GM23248 (cell line): ENCODE data around the gene TNFRSF12A. TPM values are rescaled to one million over a fixed set of nuclear protein-coding genes. Genes with fewer than 3 reads are reported as not detected.

Source experiments
- DNase-seq: peaks from one replicate; pipeline ENCODE4 v3.0.0-alpha.2; 2015
- H2AFZ ChIP-seq: fragments of 200-600 bp; sonication (generic); 2 replicates; pipeline ENCODE4 v1.6.1; 2016; ENCODE audit warnings: antibody characterized with exemption
- H3F3A ChIP-seq: fragments of 200-600 bp; sonication (generic); 2 replicates; pipeline ENCODE4 v1.6.1; 2016; ENCODE audit warnings: mild to moderate bottlenecking, antibody characterized with exemption, mixed run types; ENCODE audit not compliant: insufficient read depth
- H3K27ac ChIP-seq: fragments of 200-600 bp; sonication (generic); 2 replicates; pipeline ENCODE4 v1.5.1; 2016; ENCODE audit warnings: mild to moderate bottlenecking
- H3K27me3 ChIP-seq: fragments of 200-600 bp; sonication (generic); replicated peaks from 2 replicates; pipeline ENCODE4 v1.6.1; 2016; ENCODE audit warnings: mild to moderate bottlenecking; ENCODE audit not compliant: insufficient read depth
- H3K36me3 ChIP-seq: fragments of 200-600 bp; sonication (generic); 2 replicates; pipeline ENCODE4 v1.6.1; 2016; ENCODE audit warnings: low read depth, mild to moderate bottlenecking
- H3K4me1 ChIP-seq: fragments of 200-600 bp; sonication (generic); 2 replicates; pipeline ENCODE4 v1.6.1; 2016; ENCODE audit warnings: mild to moderate bottlenecking; ENCODE audit not compliant: insufficient read depth
- H3K4me2 ChIP-seq: fragments of 200-600 bp; sonication (generic); one replicate; pipeline ENCODE4 v1.6.1; 2016; ENCODE audit warnings: mild to moderate bottlenecking; ENCODE audit not compliant: unreplicated experiment
- H3K4me3 ChIP-seq: fragments of 200-600 bp; sonication (generic); 2 replicates; pipeline ENCODE4 v1.5.1; 2016; ENCODE audit warnings: mild to moderate bottlenecking
- H3K79me2 ChIP-seq: fragments of 200-600 bp; sonication (generic); 2 replicates; pipeline ENCODE4 v1.6.1; 2016; ENCODE audit warnings: mild to moderate bottlenecking; ENCODE audit not compliant: insufficient read depth
- H3K9ac ChIP-seq: fragments of 200-600 bp; sonication (generic); 2 replicates; pipeline ENCODE4 v1.6.1; 2016; ENCODE audit warnings: mild to moderate bottlenecking
- H3K9me2 ChIP-seq: fragments of 200-600 bp; sonication (generic); 2 replicates; pipeline ENCODE4 v1.6.1; 2016; ENCODE audit warnings: mixed run types, mild to moderate bottlenecking, moderate library complexity; ENCODE audit not compliant: insufficient read depth
- H3K9me3 ChIP-seq: fragments of 200-600 bp; sonication (generic); one replicate; pipeline ENCODE4 v1.6.1; 2017; ENCODE audit warnings: low read depth
- H4K20me1 ChIP-seq: fragments of 200-600 bp; sonication (generic); 2 replicates; pipeline ENCODE4 v1.6.0; 2016; ENCODE audit not compliant: insufficient read depth
- EZH2 ChIP-seq: fragments of 200-600 bp; sonication (generic); IDR thresholded peaks from 2 replicates; pipeline ENCODE4 v1.6.1; 2018; ENCODE audit warnings: antibody characterized with exemption, mild to moderate bottlenecking; ENCODE audit not compliant: insufficient read depth, poor library complexity, severe bottlenecking
- EZH2phosphoT487 ChIP-seq: fragments of 200-600 bp; sonication (generic); IDR thresholded peaks from 2 replicates; pipeline ENCODE4 v1.6.1; 2018; ENCODE audit warnings: antibody characterized with exemption, moderate library complexity, mild to moderate bottlenecking, low read depth; ENCODE audit not compliant: insufficient read depth
- WGBS, 2 experiments: methylation state at CpG; one replicate each; pipeline ENCODE4 v1.1.6; 2015 to 2017; ENCODE audit warnings: low lambda C conversion rate in 2 of 2, low coverage in 1 of 2; ENCODE audit errors: missing lambda C conversion rate in 2 of 2; 5-methylcytosine and 5-hydroxymethylcytosine counted together
- in situ Hi-C: fragments of 300-500 bp; cut with MboI; formaldehyde crosslinking; loops from 2 replicates; pipeline ENCODE4 v1.15.0; 2020
- polyA plus RNA-seq: library from polyadenylated mRNA; unstranded; fragments of >200 nt; fragmentation: Nextera tagmentation; extraction: Ambion mirVana; gene quantifications from 2 replicates; pipeline ENCODE4 v1.2.1, GENCODE V29; 2016
- small RNA-seq: library from RNA; depleted of rRNA; stranded (forward); fragments of <200 nt; gene quantifications from one replicate; pipeline ENCODE3, GENCODE V24; 2014; ENCODE audit warnings: low read depth, low replicate concordance
- total RNA-seq: library from RNA; depleted of rRNA; stranded (reverse); fragments of >200 nt; shearing (Covaris generic); gene quantifications from 2 replicates; pipeline ENCODE4 v1.2.3, GENCODE V29; 2014; rRNA removed

Gene TNFRSF12A
- total and polyA plus RNA-seq, 2 experiments from 2014 or later: 735 to 864 TPM

DNA sequence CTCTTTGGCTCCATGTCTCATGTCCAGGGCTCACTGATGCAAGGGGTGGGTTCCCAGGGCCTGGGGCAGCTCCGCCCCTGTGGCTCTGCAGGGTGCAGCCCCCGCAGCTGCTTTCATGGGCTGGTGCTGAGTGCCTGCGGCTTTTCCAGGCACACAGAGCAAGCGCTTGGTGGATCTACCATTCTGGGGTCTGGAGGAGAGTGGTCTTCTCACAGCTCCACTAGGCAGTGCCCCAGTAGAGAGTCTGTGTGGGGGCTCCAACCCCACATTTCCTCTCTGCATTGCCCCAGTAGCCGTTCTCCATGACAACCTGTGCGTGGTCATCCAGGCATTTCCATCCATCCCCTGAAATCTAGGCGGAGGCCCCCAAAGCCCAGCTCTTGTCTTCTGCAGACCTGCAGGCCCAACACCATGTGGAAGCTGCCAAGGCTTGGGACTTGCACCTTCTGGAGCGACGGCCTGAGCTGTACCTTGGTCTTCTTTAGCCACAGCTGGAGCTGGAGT, 50.5 kb downstream of the TNFRSF12A start:
- Histone ChIP-seq H3K36me3 (no peaks in the 10 kb centered on the region), H3K4me2 (no peak overlapping the region), H3K79me2 (no peaks in the 10 kb centered on the region), H2AFZ (no peak overlapping the region), H3K9me3 (no peaks in the 10 kb centered on the region), H3F3A (no peaks in the 10 kb centered on the region), H3K9ac (no peak overlapping the region), H3K27me3 (peaks cover 6% of the 10 kb centered on the region; the same call in 1 of the 2 replicates), H3K4me1 (peaks cover under 1% of the 10 kb centered on the region; the same call in 1 of the 2 replicates), H3K27ac (no peak overlapping the region), H3K4me3 (no peak overlapping the region), H4K20me1 (no peaks in the 10 kb centered on the region), H3K9me2 (no peaks in the 10 kb centered on the region)
- TF ChIP-seq EZH2phosphoT487 (no peak), EZH2 (no peak)
- in situ Hi-C loops: no loop called here
- 78 to 79% methylated on average over 9 of the region's 9 CpGs for WGBS, 2 experiments
- DNase-seq: no peak

DNA sequence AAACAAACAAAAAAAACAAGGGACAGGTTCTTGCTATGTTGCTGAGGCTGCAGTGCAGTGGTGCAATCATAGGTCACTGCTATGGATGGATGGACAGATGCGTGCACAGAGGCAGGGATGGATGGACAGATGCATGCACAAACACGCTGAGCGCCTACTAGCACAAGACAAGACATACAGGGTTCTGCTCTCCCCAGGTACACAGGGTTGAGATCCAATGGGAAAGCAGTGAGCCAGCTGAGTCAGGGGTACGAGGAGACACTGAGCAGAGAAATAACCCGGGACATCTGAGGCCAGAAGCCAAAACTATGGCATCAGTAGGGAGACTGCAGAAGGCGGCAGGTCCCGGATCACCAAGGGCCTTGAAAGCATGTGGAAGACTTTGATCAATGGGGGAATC, 51.5 kb downstream of the TNFRSF12A start:
- DNase-seq: no peak
- 63 to 66% methylated on average over 7 of the region's 7 CpGs for WGBS, 2 experiments
- no peaks in the 10 kb centered on the region for H3K36me3 ChIP-seq

More for the DNA sequence above, 51.5 kb downstream of the TNFRSF12A start:
- Histone ChIP-seq H3K9me2 (no peaks in the 10 kb centered on the region), H3K27ac (no peak overlapping the region), H3F3A (no peaks in the 10 kb centered on the region), H3K27me3 (peaks cover 6% of the 10 kb centered on the region; the same call in 1 of the 2 replicates), H4K20me1 (no peaks in the 10 kb centered on the region), H2AFZ (no peak overlapping the region), H3K79me2 (no peaks in the 10 kb centered on the region), H3K4me1 (no peaks in the 10 kb centered on the region), H3K4me2 (no peak overlapping the region), H3K9me3 (no peaks in the 10 kb centered on the region), H3K4me3 (no peak overlapping the region), H3K9ac (no peak overlapping the region)
- no peak for TF ChIP-seq EZH2phosphoT487
- TF ChIP-seq EZH2: no peak
- in situ Hi-C loops: no loop called here

Small RNAs within 50 kb of the gene (small RNA-seq; reads per million reads assigned to genes)
- gene LINC00514: not detected

Other genes with a start within 250 kb of the TNFRSF12A start
- 320 and 713 TPM in 2 replicates for gene ELOB, start 243.1 kb upstream of the TNFRSF12A start, total RNA-seq
- gene ELOB, start 243.1 kb upstream of the TNFRSF12A start, polyA plus RNA-seq: 565 and 586 TPM in 2 replicates
- gene PRSS33, start 232.8 kb upstream of the TNFRSF12A start, total RNA-seq: not detected in 2 replicates
- gene PRSS33, start 232.8 kb upstream of the TNFRSF12A start, polyA plus RNA-seq: not detected in 2 replicates
- not detected in 2 replicates for gene PRSS41, start 221.9 kb upstream of the TNFRSF12A start, total RNA-seq
- gene PRSS41, start 221.9 kb upstream of the TNFRSF12A start, polyA plus RNA-seq: not detected in 2 replicates
- not detected in 2 replicates for gene PRSS21, start 203.1 kb upstream of the TNFRSF12A start, total RNA-seq
- not detected in 2 replicates for gene PRSS21, start 203.1 kb upstream of the TNFRSF12A start, polyA plus RNA-seq
- gene ZG16B, start 190.1 kb upstream of the TNFRSF12A start, total RNA-seq: not detected in 2 replicates
- gene ZG16B, start 190.1 kb upstream of the TNFRSF12A start, polyA plus RNA-seq: not detected in 2 replicates
- not detected in 2 replicates for gene PRSS22, start 162.2 kb upstream of the TNFRSF12A start, total RNA-seq
- gene PRSS22, start 162.2 kb upstream of the TNFRSF12A start, polyA plus RNA-seq: not detected in 2 replicates
- gene FLYWCH2, start 137.2 kb upstream of the TNFRSF12A start, total RNA-seq: 60.3 and 112 TPM in 2 replicates
- 48.6 and 53.6 TPM in 2 replicates for gene FLYWCH2, start 137.2 kb upstream of the TNFRSF12A start, polyA plus RNA-seq
- gene FLYWCH1, start 108.4 kb upstream of the TNFRSF12A start, total RNA-seq: 43.3 and 44.7 TPM in 2 replicates
- 16.0 and 18.7 TPM in 2 replicates for gene FLYWCH1, start 108.4 kb upstream of the TNFRSF12A start, polyA plus RNA-seq
- not detected in 2 replicates for gene KREMEN2, start 56.1 kb upstream of the TNFRSF12A start, total RNA-seq
- not detected in 2 replicates for gene KREMEN2, start 56.1 kb upstream of the TNFRSF12A start, polyA plus RNA-seq
- gene PAQR4, start 51.0 kb upstream of the TNFRSF12A start, total RNA-seq: 7.7 and 11.3 TPM in 2 replicates
- 5.1 and 5.6 TPM in 2 replicates for gene PAQR4, start 51.0 kb upstream of the TNFRSF12A start, polyA plus RNA-seq
- 11.0 and 15.6 TPM in 2 replicates for gene PKMYT1, start 39.9 kb upstream of the TNFRSF12A start, total RNA-seq
- 21.1 TPM in 2 replicates for gene PKMYT1, start 39.9 kb upstream of the TNFRSF12A start, polyA plus RNA-seq
- gene CLDN9, start 7.4 kb upstream of the TNFRSF12A start, total RNA-seq: not detected in 2 replicates
- 0.09 TPM in 1 of 2 replicates, not detected in the other for gene CLDN9, start 7.4 kb upstream of the TNFRSF12A start, polyA plus RNA-seq
- not detected in 2 replicates for gene CLDN6, start 2.2 kb upstream of the TNFRSF12A start, total RNA-seq
- gene CLDN6, start 2.2 kb upstream of the TNFRSF12A start, polyA plus RNA-seq: 0.32 and 0.33 TPM in 2 replicates
- 5.8 and 7.2 TPM in 2 replicates for gene HCFC1R1, start 3.6 kb downstream of the TNFRSF12A start, total RNA-seq
- gene HCFC1R1, start 3.6 kb downstream of the TNFRSF12A start, polyA plus RNA-seq: 53.2 and 60.4 TPM in 2 replicates
- gene THOC6, start 3.7 kb downstream of the TNFRSF12A start, total RNA-seq: 12.3 and 17.7 TPM in 2 replicates
- gene THOC6, start 3.7 kb downstream of the TNFRSF12A start, polyA plus RNA-seq: 18.1 and 22.4 TPM in 2 replicates
- gene BICDL2, start 16.6 kb downstream of the TNFRSF12A start, total RNA-seq: 0.11 TPM in 1 of 2 replicates, not detected in the other
- gene BICDL2, start 16.6 kb downstream of the TNFRSF12A start, polyA plus RNA-seq: 0.30 and 0.63 TPM in 2 replicates
- gene MMP25, start 26.2 kb downstream of the TNFRSF12A start, total RNA-seq: not detected in 2 replicates
- gene MMP25, start 26.2 kb downstream of the TNFRSF12A start, polyA plus RNA-seq: 0.16 and 0.23 TPM in 2 replicates
- gene IL32, start 45.3 kb downstream of the TNFRSF12A start, total RNA-seq: 0.76 TPM in 1 of 2 replicates, not detected in the other
- 0.56 and 1.0 TPM in 2 replicates for gene IL32, start 45.3 kb downstream of the TNFRSF12A start, polyA plus RNA-seq
- not detected in 2 replicates for gene ZSCAN10, start 78.9 kb downstream of the TNFRSF12A start, total RNA-seq
- gene ZSCAN10, start 78.9 kb downstream of the TNFRSF12A start, polyA plus RNA-seq: 0.08 TPM in 1 of 2 replicates, not detected in the other
- gene ZNF205, start 92.2 kb downstream of the TNFRSF12A start, total RNA-seq: 12.5 and 14.6 TPM in 2 replicates
- gene ZNF205, start 92.2 kb downstream of the TNFRSF12A start, polyA plus RNA-seq: 4.2 and 4.4 TPM in 2 replicates
- 7.3 and 7.7 TPM in 2 replicates for gene ZNF213, start 114.7 kb downstream of the TNFRSF12A start, total RNA-seq
- gene ZNF213, start 114.7 kb downstream of the TNFRSF12A start, polyA plus RNA-seq: 5.3 and 5.4 TPM in 2 replicates
- 5.3 TPM in 1 of 2 replicates, not detected in the other for gene OR1F1, start 167.8 kb downstream of the TNFRSF12A start, total RNA-seq
- gene OR1F1, start 167.8 kb downstream of the TNFRSF12A start, polyA plus RNA-seq: not detected in 2 replicates
- gene ZNF200, start 214.8 kb downstream of the TNFRSF12A start, total RNA-seq: 6.2 and 10.3 TPM in 2 replicates
- gene ZNF200, start 214.8 kb downstream of the TNFRSF12A start, polyA plus RNA-seq: 7.0 and 7.8 TPM in 2 replicates
- not detected in 2 replicates for gene MEFV, start 236.3 kb downstream of the TNFRSF12A start, total RNA-seq
- gene MEFV, start 236.3 kb downstream of the TNFRSF12A start, polyA plus RNA-seq: not detected in 2 replicates